HG03432 (cell line): ENCODE results near the gene MAFG.

Source experiments
- ATAC-seq: cut with Tn5 transposase; IDR thresholded peaks from one replicate; pipeline ENCODE4 v1.9.1; 2021; ENCODE audit warnings: mild to moderate bottlenecking, moderate library complexity; ENCODE audit not compliant: unreplicated experiment

The MAFG gene

GRCh38 chr17:81899514-81900166 is 27.9 kb downstream of the MAFG start:
- ATAC-seq = no peak

GRCh38 chr17:81898885-81899284 is 28.6 kb downstream of the MAFG start:
- no peak for ATAC-seq

GRCh38 chr17:81898029-81898866 is 29.3 kb downstream of the MAFG start:
- no peak for ATAC-seq

- no peak for ATAC-seq
These were observed 32.1 kb downstream of the MAFG start for GRCh38 chr17:81895400-81895799.

- peak; percentile 26 for ATAC-seq
These were observed 36.3 kb downstream of the MAFG start for GRCh38 chr17:81891303-81891552.

- no peak for ATAC-seq
These were observed 36.9 kb downstream of the MAFG start for GRCh38 chr17:81890447-81891302.

- no peak for ATAC-seq
These were observed 37.9 kb downstream of the MAFG start for GRCh38 chr17:81889602-81890001.

- no peak for ATAC-seq
These were observed 38.4 kb downstream of the MAFG start for GRCh38 chr17:81888988-81889595.

- ATAC-seq = no peak
These were observed 39.2 kb downstream of the MAFG start for GRCh38 chr17:81888105-81888987.

GRCh38 chr17:81885869-81886548 is 41.5 kb downstream of the MAFG start:
- ATAC-seq = no peak

- no peak for ATAC-seq
These were observed 42.1 kb downstream of the MAFG start for GRCh38 chr17:81885454-81885853.

- no peak for ATAC-seq
These were observed 42.6 kb downstream of the MAFG start for GRCh38 chr17:81884968-81885367.

GRCh38 chr17:81884520-81884919 is 43.0 kb downstream of the MAFG start:
- no peak for ATAC-seq

- no peak for ATAC-seq
These were observed 48.4 kb downstream of the MAFG start for GRCh38 chr17:81879121-81879520.

- ATAC-seq = no peak
These were observed 49.2 kb downstream of the MAFG start for GRCh38 chr17:81878294-81878693.

GRCh38 chr17:81877569-81877968 is 50.0 kb downstream of the MAFG start:
- no peak for ATAC-seq

- peak; percentile 53 for ATAC-seq
These were observed 55.9 kb downstream of the MAFG start for GRCh38 chr17:81871387-81872230.

- ATAC-seq = peak; percentile 26
These were observed 56.6 kb downstream of the MAFG start, which contains the start of gene ARHGDIA for GRCh38 chr17:81870981-81871386. Gene ARHGDIA, minus strand, starts transcription at chr17:81871337. Its CDS starts 1,407 bp downstream, at chr17:81869930.
